CD4-positive, alpha-beta T cell treated with Interleukin-15 for 4 hours (primary cell): Measurements from ENCODE around the gene ZNF628.
"Not testable (repeated sequence)": the region's sequence is repeated elsewhere in the genome, so short reads cannot be mapped to it uniquely, and the experiment has no call there.

Experiments used
- DNase-seq: peaks from one replicate; pipeline ENCODE4 v3.0.0-alpha.2; 2020; ENCODE audit warnings: low spot score

Gene ZNF628

DNA sequence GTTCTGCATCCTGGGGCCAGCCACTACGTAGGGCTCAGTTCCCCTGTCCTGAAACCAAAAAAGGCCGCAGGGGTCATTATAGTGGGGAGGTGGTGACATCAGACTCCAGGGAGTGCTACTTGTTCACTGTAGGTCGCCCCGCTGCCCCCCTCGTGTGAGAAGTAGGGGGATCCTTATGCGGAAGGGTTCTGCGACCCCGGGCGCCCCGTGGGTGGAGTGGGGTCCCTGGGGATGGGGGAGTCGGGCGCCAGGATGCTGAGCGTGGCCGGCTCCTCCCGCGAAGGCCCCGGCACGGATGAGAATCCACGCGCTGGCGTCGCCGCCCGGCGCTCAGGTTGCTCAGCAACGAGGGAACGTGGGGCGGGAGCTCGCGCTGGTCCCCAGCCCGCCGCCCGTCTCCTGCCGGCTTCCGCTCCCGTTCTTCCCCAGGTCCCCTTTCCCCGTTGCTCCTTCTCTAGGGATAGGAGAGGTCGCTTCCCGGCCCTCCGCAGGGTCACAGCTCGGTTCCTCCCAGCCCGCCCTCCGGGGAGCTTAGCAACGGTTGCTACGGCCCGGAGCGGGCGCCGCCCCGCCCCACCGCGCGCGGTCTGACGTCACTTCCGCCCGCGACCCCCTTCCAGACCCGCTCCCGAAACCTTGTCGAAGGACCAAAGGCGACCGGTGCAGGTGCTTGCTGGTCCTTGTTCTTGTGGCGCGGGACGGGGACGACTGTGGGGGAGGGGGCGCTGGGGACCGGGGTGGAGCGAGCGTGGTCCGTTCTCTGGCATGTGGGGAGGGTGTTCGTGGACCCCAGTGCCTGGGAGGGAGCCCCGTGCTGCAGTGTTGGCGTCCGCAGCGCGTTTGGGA lies 8.4 kb downstream of the ZNF628 start, which contains the start of gene NAT14:
TSS of gene NAT14 (plus strand) at position 596 of the 846 bp plus-strand sequence. CDS start 521 bp downstream, outside the sequence.
- DNase-seq, result peak; percentile 41

DNA sequence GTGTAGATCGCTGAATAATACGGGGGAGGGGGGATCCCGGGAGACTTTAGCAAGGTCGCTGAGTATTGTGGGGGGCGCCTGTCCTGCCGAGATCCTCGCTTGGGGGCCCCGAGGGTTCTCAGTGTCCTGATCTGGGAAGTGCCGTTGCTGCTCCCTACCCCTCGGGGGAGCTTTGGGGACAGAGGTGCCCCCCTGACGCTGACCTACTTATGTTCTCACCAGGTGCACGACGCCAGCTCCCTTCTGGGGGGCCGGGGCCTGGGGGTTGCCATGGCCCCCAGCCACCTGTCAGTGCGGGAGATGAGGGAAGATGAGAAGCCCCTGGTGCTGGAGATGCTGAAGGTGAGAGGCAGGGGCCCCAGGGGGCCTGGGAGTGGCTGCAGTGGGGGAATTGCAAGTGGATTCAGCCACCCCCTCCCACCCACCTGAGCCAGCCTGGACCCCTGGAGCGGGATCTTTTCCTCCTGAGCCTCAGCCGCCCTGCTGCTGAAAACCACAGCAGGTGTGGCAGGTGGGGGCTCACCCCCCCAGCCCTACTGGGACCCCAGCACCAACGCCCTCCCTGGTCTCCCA lies 9.1 kb downstream of the ZNF628 start:
- DNase-seq, result no peak

DNA sequence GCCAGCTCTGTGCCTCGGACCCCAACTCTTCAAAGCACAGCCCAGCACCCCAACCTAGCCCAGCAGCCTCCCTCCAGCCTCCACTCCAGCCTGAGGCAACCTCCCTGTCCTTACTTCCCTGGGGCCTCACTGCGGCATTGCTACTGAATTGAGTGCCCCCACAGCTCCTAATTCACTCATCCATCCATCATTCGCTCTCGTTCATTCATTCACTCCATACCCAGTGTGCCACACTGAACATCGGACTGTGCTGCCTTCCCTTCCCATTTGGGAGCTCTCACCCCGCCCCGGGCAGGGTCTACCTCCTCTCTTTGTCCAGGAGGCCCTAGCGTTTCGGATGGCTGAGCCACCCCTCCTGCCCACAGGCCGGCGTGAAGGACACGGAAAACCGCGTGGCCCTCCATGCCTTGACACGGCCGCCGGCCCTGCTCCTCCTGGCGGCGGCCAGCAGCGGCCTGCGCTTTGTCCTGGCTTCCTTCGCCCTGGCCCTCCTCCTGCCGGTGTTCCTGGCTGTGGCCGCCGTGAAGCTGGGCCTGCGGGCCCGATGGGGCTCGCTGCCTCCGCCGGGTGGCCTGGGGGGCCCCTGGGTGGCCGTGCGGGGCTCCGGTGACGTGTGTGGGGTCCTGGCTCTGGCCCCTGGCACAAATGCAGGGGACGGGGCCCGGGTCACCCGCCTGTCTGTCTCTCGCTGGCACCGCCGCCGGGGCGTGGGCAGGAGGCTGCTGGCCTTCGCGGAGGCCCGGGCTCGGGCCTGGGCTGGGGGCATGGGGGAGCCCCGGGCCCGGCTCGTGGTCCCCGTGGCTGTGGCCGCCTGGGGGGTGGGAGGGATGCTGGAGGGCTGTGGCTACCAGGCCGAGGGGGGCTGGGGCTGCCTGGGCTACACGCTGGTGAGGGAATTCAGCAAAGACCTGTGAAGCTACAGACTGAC lies 9.9 kb downstream of the ZNF628 start:
- DNase-seq, result no peak

DNA sequence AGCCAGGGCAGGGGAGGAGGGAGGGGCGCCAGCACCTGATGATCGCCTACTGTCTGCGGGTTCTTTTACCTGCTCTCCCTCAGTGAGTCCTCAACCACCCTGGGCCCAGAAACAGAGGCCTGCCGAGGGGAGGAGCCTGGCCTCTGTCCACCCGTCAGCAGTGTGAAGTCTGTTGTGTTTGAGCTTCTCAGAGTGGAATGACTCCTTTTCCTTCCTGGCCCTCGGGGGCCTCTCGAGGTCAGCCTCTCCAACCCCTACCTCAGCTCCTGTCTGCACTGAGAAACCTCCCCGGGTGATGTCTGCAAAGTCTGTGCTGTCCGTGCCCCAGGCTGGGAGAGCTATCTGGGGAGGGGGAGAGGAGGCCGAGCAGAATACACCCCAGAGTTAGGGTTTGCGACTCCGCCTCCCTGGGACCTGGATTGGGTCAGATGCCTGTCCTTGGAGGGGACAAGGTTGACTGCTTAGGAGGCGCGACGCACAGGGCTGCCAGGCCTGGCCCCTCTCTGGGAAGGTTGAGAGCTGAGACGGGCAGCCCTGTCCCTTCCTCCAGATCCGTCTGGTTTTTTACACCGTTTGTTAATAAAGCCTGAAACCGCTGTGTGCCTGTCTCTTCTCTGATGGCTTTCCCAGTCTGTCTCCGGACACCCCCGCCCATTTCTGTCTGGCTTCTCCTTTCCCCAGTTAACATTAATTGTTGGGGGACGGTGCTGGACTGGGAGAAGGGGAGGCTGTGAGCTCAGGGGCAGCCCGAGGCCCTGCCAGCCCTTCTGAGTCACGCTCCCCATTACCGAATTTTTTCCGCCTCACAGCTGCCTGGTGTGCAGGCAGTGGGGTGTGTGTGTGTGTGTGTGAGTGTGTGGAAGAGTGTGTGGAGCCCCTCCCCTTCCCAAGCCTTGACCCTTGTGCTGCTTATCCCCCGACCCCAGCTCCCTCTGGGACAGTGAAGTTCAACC lies 10.8 kb downstream of the ZNF628 start:
- no peak for DNase-seq

DNA sequence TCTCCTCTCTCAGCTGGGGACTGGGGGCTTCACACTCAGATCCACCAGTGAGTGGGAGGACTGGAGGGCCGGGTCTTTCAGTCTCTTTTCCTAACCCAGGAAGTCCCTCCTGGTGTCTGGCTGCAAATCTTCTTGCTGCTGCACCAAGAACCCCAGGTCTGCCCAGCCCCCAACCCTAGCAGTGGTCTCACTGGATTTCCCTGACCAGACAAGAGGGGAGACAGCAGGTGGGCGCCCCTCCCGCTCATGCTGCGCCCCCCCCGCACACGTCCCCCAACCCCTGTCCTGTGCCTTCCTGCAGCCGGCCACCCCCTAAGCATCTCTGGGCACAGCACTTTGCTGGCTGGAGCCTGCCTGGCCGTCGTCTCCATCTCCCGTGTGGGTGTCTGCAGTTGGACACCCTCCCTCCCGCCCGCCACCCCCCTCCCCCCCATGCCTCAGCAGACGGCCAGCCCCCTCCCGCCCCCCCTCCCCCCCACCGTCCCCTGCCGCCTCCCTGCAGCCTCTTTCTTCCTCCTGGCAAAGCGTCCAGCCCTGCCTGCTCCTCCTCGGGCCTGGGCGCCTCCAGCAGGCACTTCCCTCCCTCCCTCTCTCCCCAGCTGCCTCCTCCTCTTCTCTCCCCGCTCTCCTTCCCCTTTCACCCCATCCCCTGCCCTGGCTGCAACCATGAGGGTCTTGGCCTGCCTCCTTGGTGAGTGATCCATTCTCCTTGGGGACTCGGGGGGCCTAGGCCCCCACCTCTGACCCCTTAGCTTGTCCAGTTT lies 11.7 kb downstream of the ZNF628 start, which contains the start of gene SSC5D:
TSS of gene SSC5D (plus strand) at position 513 of the 764 bp plus-strand sequence. CDS start at position 667, 154 bp downstream.
- no peak for DNase-seq

DNA sequence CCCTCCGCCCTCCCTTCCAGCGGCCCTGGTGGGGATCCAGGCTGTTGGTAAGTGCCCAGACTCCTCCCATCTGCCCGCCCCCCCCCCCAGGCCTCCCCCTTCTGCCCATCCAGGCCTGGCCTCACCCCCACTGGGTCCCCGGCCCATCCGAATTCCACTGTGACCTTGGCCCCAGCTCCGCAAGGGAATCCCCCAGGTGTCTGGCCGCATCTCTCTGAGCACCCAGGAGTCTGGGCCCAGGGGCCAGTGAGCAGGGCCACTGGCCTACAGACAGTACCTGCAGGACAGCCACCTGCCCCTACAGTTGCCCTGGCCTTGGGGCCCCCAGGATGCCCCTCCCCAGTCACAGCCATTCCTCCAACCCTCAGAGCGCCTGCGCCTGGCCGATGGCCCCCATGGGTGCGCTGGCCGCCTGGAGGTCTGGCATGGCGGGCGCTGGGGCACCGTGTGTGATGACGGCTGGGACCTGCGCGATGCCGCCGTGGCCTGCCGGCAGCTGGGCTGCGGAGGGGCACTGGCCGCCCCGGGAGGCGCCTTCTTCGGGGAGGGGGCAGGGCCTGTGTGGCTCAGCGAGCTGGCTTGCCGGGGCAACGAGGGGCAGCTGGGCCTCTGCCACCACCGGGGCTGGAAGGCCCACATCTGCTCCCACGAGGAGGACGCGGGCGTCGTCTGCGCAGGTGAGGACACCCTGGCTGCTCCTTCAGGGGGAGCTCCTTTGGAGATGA lies 12.7 kb downstream of the ZNF628 start:
- DNase-seq, result no peak

DNA sequence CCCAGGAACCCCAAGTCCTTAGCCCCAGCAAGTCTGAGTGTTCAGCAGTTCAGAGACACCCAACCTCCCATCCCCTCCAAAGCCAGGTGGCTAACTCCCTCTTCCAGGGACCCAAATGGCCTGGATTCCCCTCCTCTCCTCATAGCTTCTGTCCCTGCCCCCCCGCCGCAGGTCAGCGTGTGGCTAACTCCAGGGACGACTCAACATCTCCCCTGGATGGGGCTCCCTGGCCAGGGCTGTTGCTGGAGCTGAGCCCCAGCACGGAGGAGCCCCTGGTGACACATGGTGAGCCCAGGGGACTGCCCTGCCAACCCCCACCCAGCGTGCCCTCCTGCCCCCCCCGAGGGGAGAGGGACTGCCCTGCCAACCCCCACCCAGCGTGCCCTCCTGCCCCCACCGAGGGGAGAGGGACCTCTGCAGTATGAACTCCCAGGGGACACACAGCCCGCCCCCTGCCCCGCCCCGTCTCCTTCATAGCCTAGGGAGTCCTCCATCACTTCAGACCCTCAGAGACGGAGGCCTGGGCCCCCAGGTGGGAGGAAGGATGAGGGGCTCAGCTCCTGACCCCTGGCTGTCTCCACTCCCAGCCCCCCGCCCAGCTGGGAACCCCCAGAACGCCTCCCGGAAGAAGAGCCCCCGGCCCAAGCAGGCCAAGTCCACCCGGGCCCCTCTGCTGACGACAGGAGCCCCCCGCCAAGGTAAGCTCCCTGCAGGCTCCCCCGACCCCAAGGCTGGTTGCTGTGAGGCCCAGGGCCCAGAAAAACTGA lies 13.5 kb downstream of the ZNF628 start:
- DNase-seq, result no peak

DNA sequence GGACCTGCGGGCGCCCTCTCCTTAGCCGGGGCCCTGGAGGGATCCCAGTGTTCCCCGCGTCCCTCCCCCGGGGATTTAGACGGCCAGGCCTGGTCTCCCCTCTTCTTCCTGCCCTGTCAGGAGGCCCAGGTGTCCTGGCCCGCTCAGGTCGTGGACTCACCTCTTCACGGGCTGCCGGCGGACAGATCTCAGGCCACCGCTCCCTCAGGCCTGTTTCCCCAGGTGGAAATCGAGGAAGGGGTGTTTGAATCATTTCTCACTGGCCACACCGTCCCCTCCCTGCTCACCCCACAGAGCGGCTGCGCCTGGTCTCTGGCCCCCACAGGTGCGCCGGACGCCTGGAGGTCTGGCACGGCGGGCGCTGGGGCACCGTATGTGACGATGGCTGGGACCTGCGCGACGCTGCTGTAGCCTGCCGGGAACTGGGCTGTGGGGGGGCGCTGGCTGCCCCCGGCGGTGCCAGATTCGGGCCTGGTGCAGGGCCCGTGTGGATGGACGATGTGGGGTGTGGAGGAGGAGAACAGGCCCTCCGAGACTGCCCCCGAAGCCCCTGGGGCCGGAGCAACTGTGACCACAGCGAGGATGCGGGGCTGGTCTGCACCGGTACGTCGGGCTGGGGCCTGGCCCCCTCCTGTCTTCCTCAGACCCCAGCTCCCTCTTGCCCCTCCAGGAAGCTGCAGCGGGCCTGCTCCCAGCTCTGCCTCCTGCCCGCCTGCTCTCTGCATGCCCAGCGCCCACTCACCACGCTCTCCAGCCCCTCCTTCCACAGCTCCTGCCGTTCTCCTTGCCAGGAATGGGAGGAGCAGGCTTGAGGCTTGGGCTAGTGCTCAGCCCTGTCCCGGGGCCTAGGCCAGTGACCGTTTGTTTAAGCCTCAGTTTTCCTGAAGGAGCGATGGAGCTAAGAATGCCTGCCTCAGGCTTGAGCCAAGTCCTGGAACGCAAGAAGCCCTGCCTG lies 14.3 kb downstream of the ZNF628 start:
- DNase-seq, result no peak

DNA sequence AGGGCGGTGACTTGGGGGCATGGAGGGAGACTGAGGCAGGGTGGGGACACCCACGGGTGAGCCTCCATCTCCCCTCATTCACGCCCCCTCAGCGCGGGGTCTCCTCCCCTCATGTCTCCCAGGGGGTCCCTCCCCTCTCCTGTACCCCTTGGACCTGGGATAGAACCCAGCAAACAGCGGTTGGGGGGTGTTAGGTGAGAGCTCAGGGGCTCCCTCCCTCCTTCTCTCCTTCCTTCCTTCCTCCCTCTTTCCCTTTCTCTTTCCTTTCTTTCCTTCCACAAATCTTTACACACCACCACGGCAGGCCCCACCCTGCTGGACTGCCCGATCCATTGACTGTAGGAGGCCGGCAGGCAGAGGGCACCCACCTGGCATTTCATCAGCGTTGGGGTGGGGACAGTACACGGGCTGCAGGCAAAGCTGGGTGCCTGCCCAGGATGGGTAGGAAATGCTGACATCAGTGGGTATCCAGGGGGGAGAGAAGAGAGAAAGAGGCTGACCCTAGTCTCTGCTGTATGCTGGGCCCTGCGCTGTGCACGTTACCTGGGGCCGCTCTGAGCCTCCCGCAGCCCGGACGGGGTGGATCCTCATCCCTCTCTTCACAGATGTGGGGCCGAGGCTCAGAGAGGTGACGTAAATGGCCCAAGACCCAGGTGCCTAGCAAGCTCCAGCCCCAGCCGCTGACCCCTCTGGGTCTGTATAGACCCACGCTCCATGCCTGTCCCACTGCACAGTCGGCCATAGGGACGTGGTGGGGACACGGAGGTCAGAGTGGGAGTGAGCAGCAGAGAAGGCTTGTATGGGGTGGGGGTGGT lies 15.3 kb downstream of the ZNF628 start:
- DNase-seq, result no peak

DNA sequence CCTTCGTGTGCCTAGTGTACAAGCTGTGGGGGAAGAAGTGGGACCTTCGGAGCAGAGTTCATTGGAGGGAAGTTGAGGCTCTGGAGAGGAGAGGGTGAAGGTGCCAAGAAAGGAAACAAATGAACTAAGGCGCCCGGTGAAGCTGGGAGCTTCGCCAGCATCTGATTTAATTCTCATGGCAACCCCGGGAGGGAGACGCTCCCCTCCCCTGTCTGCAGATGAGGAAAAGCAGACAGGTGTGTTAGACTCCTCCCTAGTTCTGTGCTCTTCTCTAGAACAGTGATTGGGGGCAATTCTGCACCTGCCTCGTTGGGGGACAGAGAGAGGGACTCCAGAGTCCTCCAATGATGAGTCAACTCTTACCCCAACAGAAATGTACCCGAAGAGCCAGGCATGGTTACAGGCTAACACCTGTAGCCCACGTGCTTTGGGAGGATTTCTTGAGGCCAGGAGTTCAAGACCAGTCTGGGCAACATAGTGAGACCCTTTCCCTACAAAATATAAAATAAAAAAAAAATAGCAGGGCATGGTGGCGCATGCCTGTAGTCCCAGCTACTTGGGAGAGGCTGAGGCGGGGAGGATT lies 16.0 kb downstream of the ZNF628 start:
- DNase-seq, result no peak

DNA sequence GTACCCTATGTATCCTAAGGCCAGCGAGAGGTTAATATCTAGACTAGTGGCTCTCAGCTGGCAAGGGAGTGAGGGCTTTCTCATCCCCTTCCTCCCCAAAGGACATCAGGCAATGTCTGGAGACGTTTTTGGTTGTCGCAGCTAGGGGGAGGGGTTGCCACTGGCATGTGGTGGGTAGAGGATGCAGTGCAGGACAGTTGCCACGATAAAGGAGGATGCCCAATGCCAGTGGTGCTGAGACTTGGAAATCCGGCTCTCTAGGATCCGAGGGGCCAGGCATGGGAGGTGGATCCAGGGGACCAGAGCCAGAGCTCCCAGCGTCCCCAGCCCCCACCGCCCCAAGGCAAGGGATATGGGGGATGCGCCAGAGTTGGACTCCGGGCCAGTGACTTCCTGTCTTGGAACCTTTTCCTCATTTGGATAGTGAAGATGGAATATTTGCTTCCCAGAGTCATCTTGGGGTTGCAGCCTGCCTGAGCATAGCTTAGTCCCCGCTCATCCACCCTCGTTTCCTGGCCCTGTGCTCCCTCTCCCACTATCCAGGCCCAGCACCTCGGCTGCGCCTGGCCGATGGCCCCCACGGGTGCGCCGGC lies 16.7 kb downstream of the ZNF628 start:
- no peak for DNase-seq

DNA sequence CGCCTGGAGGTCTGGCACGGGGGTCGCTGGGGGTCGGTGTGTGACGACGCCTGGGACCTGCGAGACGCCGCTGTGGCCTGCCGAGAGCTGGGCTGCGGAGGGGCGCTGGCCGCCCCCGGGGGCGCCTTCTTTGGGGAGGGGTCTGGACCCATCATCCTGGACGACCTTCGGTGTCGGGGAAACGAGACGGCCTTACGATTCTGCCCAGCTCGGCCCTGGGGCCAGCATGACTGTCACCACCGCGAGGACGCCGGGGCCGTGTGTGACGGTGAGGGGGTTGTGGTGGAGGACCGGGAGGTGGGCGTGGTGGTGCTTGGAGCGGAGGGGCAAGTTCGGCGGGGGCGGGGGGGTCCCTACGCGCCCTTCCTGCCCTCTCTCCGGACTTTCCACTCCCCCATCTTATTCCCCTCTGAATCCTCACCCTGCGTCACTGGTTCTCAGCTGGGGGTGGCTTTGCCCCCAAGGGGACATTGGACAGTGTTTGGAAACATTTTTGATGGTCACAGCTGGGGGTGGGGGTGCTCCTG lies 17.3 kb downstream of the ZNF628 start:
- no peak for DNase-seq

DNA sequence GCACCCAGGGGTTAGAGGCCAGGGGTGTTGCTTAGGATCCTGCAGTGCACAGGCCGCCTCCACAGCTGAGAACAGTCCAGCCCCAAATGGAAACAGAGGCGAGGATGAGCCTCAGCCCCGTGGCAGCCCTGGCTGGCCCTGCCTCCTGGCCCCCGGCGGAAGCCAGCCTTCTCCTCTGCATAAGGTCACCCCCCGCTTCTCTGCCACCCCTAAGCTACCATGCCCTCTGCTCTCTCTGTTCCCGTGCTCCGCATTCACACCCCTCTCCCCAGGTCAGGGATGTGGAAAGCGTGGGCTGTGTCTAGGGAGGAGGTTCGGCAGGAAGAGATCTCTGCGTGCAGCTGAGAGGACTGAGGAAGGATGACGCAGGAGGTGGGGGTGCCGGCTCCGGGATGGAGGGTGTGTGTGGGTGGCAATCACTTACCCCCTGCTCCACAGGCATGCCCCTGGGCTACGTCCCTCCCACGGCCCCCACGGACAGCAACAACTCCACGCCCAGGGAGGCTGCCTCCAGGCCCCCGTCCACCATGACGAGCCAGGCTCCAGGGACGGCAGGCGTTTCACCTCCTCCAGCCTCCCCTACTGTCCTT lies 17.9 kb downstream of the ZNF628 start:
- no peak for DNase-seq

DNA sequence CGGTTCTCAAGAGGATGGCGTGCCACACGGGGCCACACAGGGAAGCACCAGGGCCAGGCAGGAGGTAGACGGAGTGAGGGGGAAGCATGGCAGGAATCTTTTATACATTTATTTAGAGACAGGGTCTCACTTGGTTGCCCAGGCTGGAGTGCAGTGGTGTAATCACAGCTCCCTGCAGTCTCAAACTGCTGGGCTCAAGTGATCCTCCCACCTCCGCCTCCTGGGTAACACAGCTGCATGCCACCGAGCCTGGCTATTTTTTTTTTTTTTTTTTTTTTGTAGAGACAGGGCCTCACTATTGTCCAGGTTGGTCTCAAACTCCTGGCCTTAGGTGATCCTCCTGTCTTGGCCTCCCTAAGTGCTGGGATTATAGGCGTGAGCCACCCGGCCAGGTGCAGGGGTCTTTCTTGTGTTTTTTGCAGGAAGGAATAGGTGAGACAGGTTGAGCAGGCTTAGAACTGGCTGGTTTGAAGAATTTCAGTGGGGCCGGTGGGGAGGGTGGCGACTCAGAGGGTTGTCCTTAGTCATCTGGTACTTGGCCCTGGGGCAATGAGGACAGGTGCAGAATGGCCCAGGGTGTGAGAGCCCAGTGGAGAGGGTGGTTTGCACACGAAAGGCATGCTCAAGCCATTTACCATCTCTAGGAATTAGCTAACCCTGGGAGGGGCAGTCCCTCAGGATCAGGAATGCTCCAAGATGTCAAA lies 19.4 kb downstream of the ZNF628 start:
- DNase-seq, result no peak

DNA sequence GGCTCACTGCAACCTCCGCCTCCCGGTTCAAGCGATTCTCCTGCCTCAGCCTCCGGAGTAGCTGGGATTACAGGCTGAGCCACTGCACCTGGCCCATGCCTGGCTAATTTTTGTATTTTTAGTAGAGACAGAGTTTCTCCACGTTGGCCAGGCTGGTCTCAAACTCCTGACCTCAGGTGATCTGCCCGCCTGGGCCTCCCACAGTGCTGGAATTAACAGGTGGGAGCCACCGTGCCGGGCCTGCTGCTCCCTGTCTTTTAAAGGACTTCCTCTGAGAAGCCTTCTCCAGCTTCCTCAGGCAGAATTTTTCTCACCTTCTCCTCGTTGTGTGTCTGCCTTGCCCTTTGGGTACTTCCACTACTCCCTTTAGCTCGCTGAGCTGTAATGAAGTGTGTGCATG lies 20.4 kb downstream of the ZNF628 start:
- DNase-seq, result not testable (repeated sequence)
